Measurements from ENCODE around the gene MYO7B. TPM values are rescaled to one million over a fixed set of nuclear protein-coding genes. Genes with fewer than 3 reads are reported as not detected.

MYO7B gene
- polyA plus RNA-seq, 2 of the 4 experiments (the other 2 are of a cell fraction) = 0.04 to 0.09 TPM

DNA sequence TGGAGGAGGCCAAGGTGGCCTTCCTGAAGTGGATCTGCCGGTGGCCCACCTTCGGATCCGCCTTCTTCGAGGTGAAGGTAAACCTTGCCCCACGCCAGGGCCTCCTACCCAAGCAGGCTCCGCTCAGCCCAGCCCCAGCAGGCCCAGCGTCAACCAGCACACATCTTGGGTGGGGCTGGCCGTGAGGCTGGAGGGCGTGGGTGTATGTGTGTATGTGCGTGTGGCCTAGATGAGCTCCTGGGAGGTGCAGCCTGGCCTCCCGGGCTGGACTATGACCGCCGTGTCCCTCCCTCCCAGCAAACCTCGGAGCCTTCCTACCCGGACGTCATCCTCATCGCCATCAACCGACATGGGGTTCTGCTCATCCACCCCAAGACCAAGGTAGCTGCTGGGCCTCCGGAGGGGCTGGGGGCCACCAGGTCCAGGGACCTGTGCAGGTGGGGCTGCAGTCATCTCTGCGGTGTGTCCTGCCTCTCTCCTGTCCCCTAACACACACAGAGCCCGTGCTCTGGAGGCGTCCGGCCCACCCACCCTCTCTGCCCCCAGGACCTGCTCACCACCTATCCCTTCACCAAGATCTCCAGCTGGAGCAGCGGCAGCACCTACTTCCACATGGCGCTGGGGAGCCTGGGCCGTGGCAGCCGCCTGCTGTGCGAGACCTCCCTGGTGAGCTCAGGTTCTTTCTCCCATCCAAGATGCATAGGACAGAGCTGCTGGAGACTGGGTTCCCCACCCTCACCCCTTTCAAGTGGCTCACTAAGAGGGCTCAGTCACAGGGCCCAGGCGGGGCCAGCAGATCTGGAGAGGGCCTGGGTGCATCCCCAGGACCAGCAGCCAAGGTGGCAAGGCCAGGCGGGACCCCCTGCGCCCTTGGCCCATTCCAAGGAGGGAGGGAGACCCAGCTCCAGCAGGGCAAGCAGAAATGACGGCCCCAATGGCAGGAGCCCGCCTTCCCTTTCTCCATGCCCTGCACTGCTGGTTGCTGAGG is 101.1 kb downstream of the MYO7B start:
- Histone ChIP-seq H3K9me3 (no peaks in the 10 kb centered on the region), H3K4me1 (peaks cover 15% of the 10 kb centered on the region), H3K4me3 (no peak overlapping the region), H3K4me2 (no peak overlapping the region; the same call in 2 of the 3 replicates), H3K27ac (peak overlapping the region in 1 of 2 experiments; percentile 75; a peak in 4 of 6 replicates)
- no peak for FAIRE-seq
- no peak for DNase-seq (ENCODE audit: low read depth in 1 of 2, low spot score in 1 of 2)
- ChIA-PET POLR2A (no interaction called here), CTCF (interaction anchor here (1.2 to 6.4 kb wide), 2 partner anchors 14 to 46 kb away, joined by 4 to 44 read pairs; no protein-coding TSS in a partner anchor)
- 90% methylated on average over 31 of the region's 33 CpGs for WGBS (ENCODE audit: missing lambda C conversion rate)
- ATAC-seq = no peak
- no peak for TF ChIP-seq CEBPB (IDR thresholded peaks at IDR 0.05)
- no peak for TF ChIP-seq ZFP36 (IDR thresholded peaks at IDR 0.05; ENCODE audit: borderline replicate concordance, partially characterized antibody)
- TF ChIP-seq, protein P1, sequence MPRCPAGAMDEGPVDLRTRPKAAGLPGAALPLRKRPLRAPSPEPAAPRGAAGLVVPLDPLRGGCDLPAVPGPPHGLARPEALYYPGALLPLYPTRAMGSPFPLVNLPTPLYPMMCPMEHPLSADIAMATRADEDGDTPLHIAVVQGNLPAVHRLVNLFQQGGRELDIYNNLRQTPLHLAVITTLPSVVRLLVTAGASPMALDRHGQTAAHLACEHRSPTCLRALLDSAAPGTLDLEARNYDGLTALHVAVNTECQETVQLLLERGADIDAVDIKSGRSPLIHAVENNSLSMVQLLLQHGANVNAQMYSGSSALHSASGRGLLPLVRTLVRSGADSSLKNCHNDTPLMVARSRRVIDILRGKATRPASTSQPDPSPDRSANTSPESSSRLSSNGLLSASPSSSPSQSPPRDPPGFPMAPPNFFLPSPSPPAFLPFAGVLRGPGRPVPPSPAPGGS (IDR thresholded peaks at IDR 0.05) = no peak
- TF ChIP-seq RNF2 (IDR thresholded peaks at IDR 0.05; ENCODE audit: borderline replicate concordance, low read depth) = no peak
- TF ChIP-seq, protein P2, sequence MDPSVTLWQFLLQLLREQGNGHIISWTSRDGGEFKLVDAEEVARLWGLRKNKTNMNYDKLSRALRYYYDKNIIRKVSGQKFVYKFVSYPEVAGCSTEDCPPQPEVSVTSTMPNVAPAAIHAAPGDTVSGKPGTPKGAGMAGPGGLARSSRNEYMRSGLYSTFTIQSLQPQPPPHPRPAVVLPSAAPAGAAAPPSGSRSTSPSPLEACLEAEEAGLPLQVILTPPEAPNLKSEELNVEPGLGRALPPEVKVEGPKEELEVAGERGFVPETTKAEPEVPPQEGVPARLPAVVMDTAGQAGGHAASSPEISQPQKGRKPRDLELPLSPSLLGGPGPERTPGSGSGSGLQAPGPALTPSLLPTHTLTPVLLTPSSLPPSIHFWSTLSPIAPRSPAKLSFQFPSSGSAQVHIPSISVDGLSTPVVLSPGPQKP (IDR thresholded peaks at IDR 0.05; ENCODE audit: low read depth, low read length) = no peak
- no peak for TF ChIP-seq RFX5 (IDR thresholded peaks at IDR 0.05)
- no peak for TF ChIP-seq MYC (IDR thresholded peaks at IDR 0.05; ENCODE audit: borderline replicate concordance, low read length)
- no peak for TF ChIP-seq JUN (IDR thresholded peaks at IDR 0.05)
- TF ChIP-seq EHF (CRISPR knock-in tag; IDR thresholded peaks at IDR 0.05) = no peak
- TF ChIP-seq FOXS1 (CRISPR knock-in tag; IDR thresholded peaks at IDR 0.05) = no peak
- TF ChIP-seq JUNB (IDR thresholded peaks at IDR 0.05) = no peak

DNA sequence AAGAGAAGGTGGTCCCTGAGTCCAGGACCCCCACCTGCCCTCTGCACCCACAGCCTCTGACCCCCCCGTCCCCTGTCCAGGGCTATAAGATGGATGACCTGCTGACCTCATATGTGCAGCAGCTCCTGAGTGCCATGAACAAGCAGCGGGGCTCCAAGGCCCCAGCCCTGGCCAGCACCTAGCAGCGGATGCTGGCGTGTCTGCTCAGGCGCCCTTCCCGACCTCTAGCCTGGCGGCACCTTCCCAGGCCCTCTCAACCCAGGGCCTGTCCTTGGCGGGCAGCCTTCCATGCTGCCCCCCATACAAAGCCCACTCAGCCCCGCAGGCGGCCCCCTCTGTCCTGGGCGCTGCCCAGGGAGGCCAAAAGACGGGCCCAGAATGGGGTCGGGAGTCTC is 101.8 kb downstream of the MYO7B start:
- POLR2A ChIA-PET = no interaction called here
- CTCF ChIA-PET = interaction anchor here (0.6 to 6.4 kb wide), 4 partner anchors 12 to 127 kb away, joined by 3 to 44 read pairs (median 4); no protein-coding TSS in a partner anchor
- H3K27ac ChIP-seq = peak overlapping the region; percentile 58 to 75
- DNase-seq (ENCODE audit: low read depth in 1 of 2, low spot score in 1 of 2) = no peak
- 58% methylated on average over 5 of the region's 13 CpGs for WGBS (ENCODE audit: missing lambda C conversion rate)
- peak overlapping the region; percentile 43 for H3K4me2 ChIP-seq
- no peak overlapping the region for H3K4me3 ChIP-seq
- no peak for ATAC-seq
- TF ChIP-seq NR3C1 (IDR thresholded peaks at IDR 0.05) (no peak), PBX3 (IDR thresholded peaks at IDR 0.05) (no peak)
- H3K4me1 ChIP-seq = peaks cover 15% of the 10 kb centered on the region
- H3K9me3 ChIP-seq = no peaks in the 10 kb centered on the region
- no peak for FAIRE-seq

- ChIA-PET CTCF (interaction anchor here (0.6 to 6.4 kb wide), 6 partner anchors 12 to 128 kb away, joined by 3 to 44 read pairs (median 4); no protein-coding TSS in a partner anchor), POLR2A (interaction anchor here (0.8 kb wide), 1 partner anchor 12 kb away, joined by 4 read pairs; no protein-coding TSS in a partner anchor)
- DNase-seq (ENCODE audit: low read depth in 1 of 2, low spot score in 1 of 2) = peak; percentile 29 to 51
- H3K4me2 ChIP-seq = peak overlapping the region; percentile 43
- no peak for FAIRE-seq
- 29% methylated on average over 7 of the region's 8 CpGs for WGBS (ENCODE audit: missing lambda C conversion rate)
- no peaks in the 10 kb centered on the region for H3K9me3 ChIP-seq
- H3K4me3 ChIP-seq = no peak overlapping the region
- H3K4me1 ChIP-seq = peaks cover 15% of the 10 kb centered on the region
- peak overlapping the region; percentile 58 to 75 for H3K27ac ChIP-seq
- ATAC-seq = peak; percentile 30 to 54
- TF ChIP-seq HMGXB4 (CRISPR knock-in tag; IDR thresholded peaks at IDR 0.05; ENCODE audit: borderline replicate concordance) (no peak), POLR2AphosphoS2 (conservative IDR thresholded peaks at IDR 0.05; ENCODE audit: low read length) (no peak), POLR2A (IDR thresholded peaks at IDR 0.05; ENCODE audit: low read length) (no peak), HDAC2 (IDR thresholded peaks at IDR 0.05) (no peak), CEBPB (IDR thresholded peaks at IDR 0.05) (no peak), JUN (IDR thresholded peaks at IDR 0.05) (no peak), RARB (CRISPR knock-in tag; IDR thresholded peaks at IDR 0.05) (no peak), ZNF302 (CRISPR knock-in tag; IDR thresholded peaks at IDR 0.05) (no peak), FOXS1 (CRISPR knock-in tag; IDR thresholded peaks at IDR 0.05) (no peak), ZSCAN20 (CRISPR knock-in tag; IDR thresholded peaks at IDR 0.05) (no peak), GATA3 (IDR thresholded peaks at IDR 0.05; ENCODE audit: borderline replicate concordance) (no peak), CHD4 (IDR thresholded peaks at IDR 0.05; ENCODE audit: borderline replicate concordance) (no peak), JUNB (IDR thresholded peaks at IDR 0.05) (no peak), SMC3 (IDR thresholded peaks at IDR 0.05) (no peak)
Observed at GRCh38 chr2:127637725-127638252, 102.3 kb downstream of the MYO7B start.

Measured in A549 (cell line).